AG10803 (cell line): Measurements from ENCODE around the gene ROR2.

Experiments
- DNase-seq: peaks from one replicate; pipeline ENCODE4 v3.0.0; 2010; ENCODE audit warnings: low read depth
- H3K4me3 ChIP-seq: 2 replicates; pipeline ENCODE4 v1.5.1; 2011; ENCODE audit warnings: mild to moderate bottlenecking, low read length, control low read depth
- TF ChIP-seq, protein P1 (sequence below): conservative IDR thresholded peaks from 2 replicates; pipeline ENCODE4 v1.5.1; 2011; ENCODE audit warnings: mild to moderate bottlenecking, low read length, control low read depth, inconsistent platforms

Gene ROR2

DNA sequence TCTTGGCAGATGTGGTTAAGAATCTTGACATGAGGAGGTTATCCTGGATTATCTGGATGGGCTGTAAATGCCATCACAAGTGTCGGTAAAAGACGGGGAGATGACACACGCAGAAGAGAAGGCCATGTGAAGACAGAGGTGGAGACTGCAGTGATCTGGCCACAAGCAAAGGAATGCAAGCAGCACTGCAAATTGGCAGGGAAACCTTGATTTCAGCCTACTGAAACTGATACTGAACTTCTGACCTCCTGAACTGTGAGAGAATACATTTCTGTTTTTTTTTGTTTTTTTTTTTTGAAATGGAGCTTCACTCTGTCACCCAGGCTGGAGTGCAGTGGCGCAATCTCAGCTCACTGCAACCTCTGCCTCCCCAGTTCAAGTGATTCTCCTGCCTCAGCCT lies 433.9 kb downstream of the ROR2 start:
- TF ChIP-seq, protein P1, sequence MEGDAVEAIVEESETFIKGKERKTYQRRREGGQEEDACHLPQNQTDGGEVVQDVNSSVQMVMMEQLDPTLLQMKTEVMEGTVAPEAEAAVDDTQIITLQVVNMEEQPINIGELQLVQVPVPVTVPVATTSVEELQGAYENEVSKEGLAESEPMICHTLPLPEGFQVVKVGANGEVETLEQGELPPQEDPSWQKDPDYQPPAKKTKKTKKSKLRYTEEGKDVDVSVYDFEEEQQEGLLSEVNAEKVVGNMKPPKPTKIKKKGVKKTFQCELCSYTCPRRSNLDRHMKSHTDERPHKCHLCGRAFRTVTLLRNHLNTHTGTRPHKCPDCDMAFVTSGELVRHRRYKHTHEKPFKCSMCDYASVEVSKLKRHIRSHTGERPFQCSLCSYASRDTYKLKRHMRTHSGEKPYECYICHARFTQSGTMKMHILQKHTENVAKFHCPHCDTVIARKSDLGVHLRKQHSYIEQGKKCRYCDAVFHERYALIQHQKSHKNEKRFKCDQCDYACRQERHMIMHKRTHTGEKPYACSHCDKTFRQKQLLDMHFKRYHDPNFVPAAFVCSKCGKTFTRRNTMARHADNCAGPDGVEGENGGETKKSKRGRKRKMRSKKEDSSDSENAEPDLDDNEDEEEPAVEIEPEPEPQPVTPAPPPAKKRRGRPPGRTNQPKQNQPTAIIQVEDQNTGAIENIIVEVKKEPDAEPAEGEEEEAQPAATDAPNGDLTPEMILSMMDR = no peak
- no peak for DNase-seq
- H3K4me3 ChIP-seq = no peak overlapping the region

DNA sequence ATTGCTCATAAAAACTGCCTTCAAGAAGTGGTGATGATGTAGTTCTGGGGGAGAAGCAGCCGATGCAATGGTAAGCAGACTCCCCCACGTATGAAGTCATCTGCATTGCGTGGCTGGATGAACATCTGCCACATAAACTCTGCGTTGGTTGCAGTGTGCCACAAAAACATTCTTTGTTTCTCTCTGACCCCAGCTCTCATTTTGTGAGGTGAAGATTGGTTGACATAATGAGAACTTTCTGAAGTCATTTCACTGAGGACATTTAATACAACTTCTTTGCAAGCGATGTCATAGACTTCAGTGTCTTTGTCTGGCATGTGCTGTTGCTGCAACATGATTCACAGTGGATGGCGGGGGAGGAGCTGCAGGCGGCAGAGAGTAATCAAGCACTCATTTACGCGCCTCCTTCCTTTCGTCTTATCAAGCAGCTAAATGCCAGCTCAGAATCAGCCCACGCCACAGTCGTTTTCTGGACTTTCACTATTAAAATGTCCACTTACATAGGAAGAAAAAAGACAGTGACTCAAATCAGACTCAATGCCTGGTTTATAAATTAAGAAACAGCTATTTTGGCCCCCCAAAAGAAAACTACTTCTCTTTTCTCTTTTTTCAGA lies 434.8 kb downstream of the ROR2 start:
- H3K4me3 ChIP-seq = peak overlapping the region; percentile 31
- TF ChIP-seq, protein P1 = no peak
- peak; percentile 74 for DNase-seq
